HEK293T (cell line): ENCODE results near the gene RPS19.

Experiments
- ARNT ChIP-seq: fragments of 450-650 bp; IDR thresholded peaks from 2 replicates; pipeline ENCODE4 v1.6.1; 2017; ENCODE audit warnings: mild to moderate bottlenecking
- BHLHE40 ChIP-seq: fragments of 450-650 bp; IDR thresholded peaks from 2 replicates; pipeline ENCODE4 v1.6.1; 2016; ENCODE audit warnings: mild to moderate bottlenecking, moderate library complexity, borderline replicate concordance
- ELF4 ChIP-seq: fragments of 450-650 bp; IDR thresholded peaks from 2 replicates; pipeline ENCODE4 v1.6.1; 2017; ENCODE audit warnings: antibody characterized with exemption
- FOXA1 ChIP-seq: fragments of 450-650 bp; IDR thresholded peaks from 2 replicates; pipeline ENCODE4 v1.6.1; 2016; ENCODE audit warnings: mild to moderate bottlenecking
- FOXK2 ChIP-seq: fragments of 450-650 bp; IDR thresholded peaks from 2 replicates; pipeline ENCODE4 v1.6.1; 2016; ENCODE audit warnings: mild to moderate bottlenecking
- FOXM1 ChIP-seq: fragments of 450-650 bp; IDR thresholded peaks from 2 replicates; pipeline ENCODE4 v1.6.1; 2017; ENCODE audit warnings: mild to moderate bottlenecking, borderline replicate concordance
- HDGF ChIP-seq: fragments of 450-650 bp; IDR thresholded peaks from 2 replicates; pipeline ENCODE4 v1.6.1; 2017; ENCODE audit warnings: antibody characterized with exemption, borderline replicate concordance
- L3MBTL2 ChIP-seq: fragments of 450-650 bp; conservative IDR thresholded peaks from 2 replicates; pipeline ENCODE4 v1.6.1; 2016; ENCODE audit warnings: mild to moderate bottlenecking
- LEF1 ChIP-seq: fragments of 450-650 bp; IDR thresholded peaks from 2 replicates; pipeline ENCODE4 v1.6.1; 2017; ENCODE audit warnings: mild to moderate bottlenecking, borderline replicate concordance
- NFRKB ChIP-seq: fragments of 450-650 bp; IDR thresholded peaks from 2 replicates; pipeline ENCODE4 v1.6.1; 2016; ENCODE audit warnings: mild to moderate bottlenecking, moderate library complexity
- SP1 ChIP-seq: fragments of 450-650 bp; IDR thresholded peaks from 2 replicates; pipeline ENCODE4 v1.6.1; 2017
- SUZ12 ChIP-seq: fragments of 450-650 bp; IDR thresholded peaks from 2 replicates; pipeline ENCODE4 v1.6.1; 2016; ENCODE audit warnings: mild to moderate bottlenecking
- TARDBP ChIP-seq: fragments of 450-650 bp; IDR thresholded peaks from 2 replicates; pipeline ENCODE4 v1.6.1; 2016
- ZNF384 ChIP-seq: fragments of 450-650 bp; IDR thresholded peaks from 2 replicates; pipeline ENCODE4 v1.6.1; 2016

DNA sequence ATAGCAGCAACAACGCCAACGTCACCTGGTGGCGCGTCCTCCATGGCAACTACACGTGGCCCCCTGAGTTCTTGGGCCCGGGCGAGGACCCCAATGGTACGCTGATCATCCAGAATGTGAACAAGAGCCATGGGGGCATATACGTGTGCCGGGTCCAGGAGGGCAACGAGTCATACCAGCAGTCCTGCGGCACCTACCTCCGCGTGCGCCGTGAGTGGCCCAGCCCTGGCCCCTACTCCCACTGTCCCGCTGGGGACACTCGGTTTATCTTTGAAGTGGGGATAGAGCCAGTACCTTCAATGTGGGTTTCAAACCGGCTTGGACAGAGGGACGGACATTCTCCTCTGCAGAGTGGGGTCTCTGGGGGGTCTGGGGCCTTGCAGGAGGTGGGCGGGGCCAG is 19.0 kb downstream of the RPS19 start:
- TF ChIP-seq FOXM1 (no peak), ARNT (no peak), FOXK2 (no peak), TARDBP (no peak), SUZ12 (no peak), ELF4 (no peak), LEF1 (no peak), NFRKB (no peak), FOXA1 (no peak), HDGF (no peak), ZNF384 (no peak), BHLHE40 (no peak), L3MBTL2 (no peak), SP1 (no peak)
